Uterus (tissue), 4 donors: Measurements from ENCODE around the gene TBC1D19. TPM values are rescaled to one million over a fixed set of nuclear protein-coding genes. Genes with fewer than 3 reads are reported as not detected.

Experiments
- DNase-seq, 2 donors: peaks; one replicate each; pipeline ENCODE4 v3.0.0-alpha.2; 2019 to 2020
- H3K27ac ChIP-seq, 2 donors: fragments of 200-600 bp; sonication (generic); 1 replicate in 1 of 2; 2 replicates in 1 of 2; pipeline ENCODE4 v1.5.1; 2016 to 2018
- H3K27me3 ChIP-seq, 2 donors: fragments of 200-600 bp; sonication (generic); one replicate each; pipeline ENCODE4 v1.5.1; 2018 to 2019; ENCODE audit warnings: control low read depth in 1 of 2
- H3K36me3 ChIP-seq, 2 donors: fragments of 200-600 bp; sonication (generic); one replicate each; pipeline ENCODE4 v1.5.1; 2019; ENCODE audit warnings: control low read depth in 1 of 2
- H3K4me1 ChIP-seq, 2 donors: fragments of 200-600 bp; sonication (generic); one replicate each; pipeline ENCODE4 v1.5.1; 2018 to 2019; ENCODE audit warnings: control low read depth in 1 of 2
- H3K4me3 ChIP-seq, 2 donors: fragments of 200-600 bp; sonication (generic); 1 replicate in 1 of 2; 2 replicates in 1 of 2; pipeline ENCODE4 v1.5.1; 2018 to 2019; ENCODE audit warnings: mild to moderate bottlenecking in 1 of 2
- H3K9me3 ChIP-seq, 2 donors: fragments of 200-600 bp; sonication (generic); one replicate each; pipeline ENCODE4 v1.5.1; 2019; ENCODE audit warnings: control low read depth in 1 of 2
- POLR2A ChIP-seq, 2 donors: fragments of 450-650 bp; IDR thresholded peaks; one replicate each; pipeline ENCODE4 v1.6.1; 2016; ENCODE audit warnings: antibody characterized with exemption in 2 of 2, mild to moderate bottlenecking in 1 of 2, moderate library complexity in 1 of 2
- intact Hi-C: fragments of 100-400 bp; cut with DNase I; formaldehyde crosslinking; loops from one replicate; pipeline ENCODE4 v1.15.1; 2023; ENCODE audit warnings: low total_unique reads
- total RNA-seq, 4 donors: library from RNA; depleted of rRNA in 3 of 4; stranded (reverse); fragments of >200 nt in 3 of 4; gene quantifications; one replicate each; pipeline versions ENCODE4 v1.1.0 to v1.2.4, GENCODE V29; 2014 to 2023
- TF ChIP-seq, protein P1 (sequence below), 4 experiments: fragments of 200-600 bp in 2 of 4; fragments of 450-650 bp in 2 of 4; sonication (generic) in 2 of 4; IDR thresholded peaks; one replicate each; pipeline ENCODE4 v1.5.1; 2016 to 2019; ENCODE audit warnings: antibody characterized with exemption in 4 of 4, mild to moderate bottlenecking in 2 of 4, moderate library complexity in 1 of 4
- donor health status: DM: yes; HTN: yes; CAD: no.

TBC1D19 gene
- total RNA-seq, 4 donors from 2014 or later, result 5.4 to 69.6 (median 25.2) TPM

DNA sequence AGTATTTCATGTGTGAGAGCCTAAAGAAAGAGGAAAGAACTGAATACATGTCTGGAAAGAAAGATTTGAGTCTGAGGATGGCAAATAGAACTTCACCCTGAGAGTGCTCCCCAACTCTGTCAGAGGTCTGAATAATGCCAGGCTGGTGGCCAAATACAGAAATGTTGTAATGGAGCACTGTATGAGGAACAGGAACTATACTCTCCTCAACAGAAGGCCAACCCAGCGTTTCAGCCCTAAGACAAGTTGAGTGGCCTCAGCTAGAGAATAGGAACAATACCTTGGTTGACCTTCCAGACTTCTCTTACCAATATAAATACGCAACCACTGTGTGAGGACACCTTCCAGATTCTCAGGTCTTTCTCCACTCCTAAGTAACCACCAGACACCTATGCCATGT lies 182.3 kb downstream of the TBC1D19 start:
- Histone ChIP-seq H3K27ac (no peak overlapping the region), H3K4me1 (no peaks in the 10 kb centered on the region), H3K27me3 (no peaks in the 10 kb centered on the region), H3K4me3 (no peak overlapping the region), H3K36me3 (no peaks in the 10 kb centered on the region), H3K9me3 (no peaks in the 10 kb centered on the region)
- intact Hi-C loops, result no loop called here
- TF ChIP-seq POLR2A (IDR thresholded peaks at IDR 0.05), result no peak
- TF ChIP-seq, protein P1, sequence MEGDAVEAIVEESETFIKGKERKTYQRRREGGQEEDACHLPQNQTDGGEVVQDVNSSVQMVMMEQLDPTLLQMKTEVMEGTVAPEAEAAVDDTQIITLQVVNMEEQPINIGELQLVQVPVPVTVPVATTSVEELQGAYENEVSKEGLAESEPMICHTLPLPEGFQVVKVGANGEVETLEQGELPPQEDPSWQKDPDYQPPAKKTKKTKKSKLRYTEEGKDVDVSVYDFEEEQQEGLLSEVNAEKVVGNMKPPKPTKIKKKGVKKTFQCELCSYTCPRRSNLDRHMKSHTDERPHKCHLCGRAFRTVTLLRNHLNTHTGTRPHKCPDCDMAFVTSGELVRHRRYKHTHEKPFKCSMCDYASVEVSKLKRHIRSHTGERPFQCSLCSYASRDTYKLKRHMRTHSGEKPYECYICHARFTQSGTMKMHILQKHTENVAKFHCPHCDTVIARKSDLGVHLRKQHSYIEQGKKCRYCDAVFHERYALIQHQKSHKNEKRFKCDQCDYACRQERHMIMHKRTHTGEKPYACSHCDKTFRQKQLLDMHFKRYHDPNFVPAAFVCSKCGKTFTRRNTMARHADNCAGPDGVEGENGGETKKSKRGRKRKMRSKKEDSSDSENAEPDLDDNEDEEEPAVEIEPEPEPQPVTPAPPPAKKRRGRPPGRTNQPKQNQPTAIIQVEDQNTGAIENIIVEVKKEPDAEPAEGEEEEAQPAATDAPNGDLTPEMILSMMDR (IDR thresholded peaks at IDR 0.05), result no peak
- DNase-seq, result no peak

DNA sequence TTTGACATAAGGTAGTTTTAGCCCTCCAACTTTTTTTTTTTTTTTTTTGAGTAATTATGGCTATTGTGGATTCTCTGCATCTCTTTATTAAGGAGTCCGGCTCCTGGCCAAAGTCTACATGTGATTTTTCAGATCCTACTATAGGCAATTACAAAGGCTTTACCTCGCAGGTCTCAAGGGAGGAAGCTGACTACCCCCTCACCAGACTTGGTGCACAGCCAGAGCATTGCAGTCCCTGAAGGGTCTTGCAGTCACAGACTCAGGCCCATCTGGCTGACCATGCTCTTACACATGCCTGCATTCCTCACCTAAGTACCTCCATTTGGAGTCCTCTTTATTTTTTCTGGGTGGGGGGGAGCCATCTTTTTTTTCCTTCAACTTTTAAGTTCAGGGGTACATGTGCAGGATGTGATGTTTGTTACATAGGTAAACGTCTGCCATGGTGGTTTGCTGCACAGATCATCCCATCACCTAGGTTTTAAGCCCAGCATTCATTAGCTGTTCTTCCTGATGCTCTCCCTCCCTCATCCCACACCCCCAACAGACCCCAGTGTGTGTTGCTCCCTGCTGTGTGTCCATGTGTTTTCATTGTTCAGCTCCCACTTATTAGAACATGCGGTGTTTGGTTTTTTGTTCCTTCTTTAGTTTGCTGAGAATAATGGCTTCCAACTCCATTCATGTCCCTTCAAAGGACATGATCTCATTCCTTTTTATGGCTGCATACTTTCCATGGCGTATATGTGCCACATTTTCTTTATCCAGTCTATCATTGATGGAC lies 188.4 kb downstream of the TBC1D19 start:
- intact Hi-C loops, result no loop called here
- no peak overlapping the region for H3K27ac ChIP-seq
- no peaks in the 10 kb centered on the region for H3K27me3 ChIP-seq
- no peak overlapping the region for H3K4me3 ChIP-seq
- peaks cover 0 to 6% of the 10 kb centered on the region in 2 donors for H3K9me3 ChIP-seq
- no peak for DNase-seq
- no peaks in the 10 kb centered on the region for H3K4me1 ChIP-seq
- TF ChIP-seq POLR2A (IDR thresholded peaks at IDR 0.05), result no peak
- TF ChIP-seq, protein P1 (IDR thresholded peaks at IDR 0.05), result no peak
- no peaks in the 10 kb centered on the region for H3K36me3 ChIP-seq

DNA sequence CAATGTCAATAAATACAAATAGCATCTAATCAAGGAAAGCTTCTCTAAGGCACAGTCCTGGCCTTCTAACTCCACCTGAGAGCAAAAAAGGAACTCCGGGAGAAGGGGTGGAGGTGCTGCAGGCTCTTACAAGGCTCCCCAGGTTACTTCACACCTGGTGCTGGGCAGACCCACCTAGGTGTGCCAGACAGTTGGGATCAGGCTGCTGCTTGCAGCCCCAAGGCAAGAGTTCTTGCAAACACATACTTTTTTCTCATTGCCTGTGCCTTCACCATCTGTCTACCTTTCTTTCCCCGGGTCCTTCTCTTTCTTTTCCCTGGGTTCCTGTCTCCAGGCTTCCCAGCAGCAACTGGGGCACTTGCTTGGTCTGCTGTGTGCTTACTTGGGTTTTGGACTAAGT lies 195.3 kb downstream of the TBC1D19 start:
- no peak overlapping the region for H3K27ac ChIP-seq
- no peaks in the 10 kb centered on the region for H3K4me1 ChIP-seq
- no peak overlapping the region for H3K4me3 ChIP-seq
- no peaks in the 10 kb centered on the region for H3K36me3 ChIP-seq
- intact Hi-C loops, result no loop called here
- no peaks in the 10 kb centered on the region for H3K9me3 ChIP-seq
- H3K27me3 ChIP-seq, result no peaks in the 10 kb centered on the region
- no peak for DNase-seq
- TF ChIP-seq, protein P1 (IDR thresholded peaks at IDR 0.05), result no peak
- TF ChIP-seq POLR2A (IDR thresholded peaks at IDR 0.05), result no peak

DNA sequence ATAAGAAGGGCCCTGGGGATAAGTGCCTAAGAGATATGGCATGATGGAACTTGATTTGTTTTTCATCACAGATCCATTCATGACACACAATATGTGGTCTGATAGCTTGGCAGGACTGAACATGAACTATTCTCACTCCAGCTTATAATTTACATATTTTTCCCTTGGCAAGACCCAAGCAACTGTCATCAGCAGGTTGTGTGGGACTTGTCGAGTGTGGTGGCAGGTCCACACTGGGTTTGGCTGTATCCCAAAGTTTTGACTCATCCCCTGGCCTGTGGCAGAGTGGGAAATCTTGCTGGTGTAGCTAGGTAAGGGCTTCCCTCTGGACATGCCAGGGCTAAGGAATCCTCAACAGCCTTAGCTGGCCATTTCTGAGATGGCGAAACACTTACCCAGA lies 195.8 kb downstream of the TBC1D19 start:
- intact Hi-C loops, result no loop called here

DNA sequence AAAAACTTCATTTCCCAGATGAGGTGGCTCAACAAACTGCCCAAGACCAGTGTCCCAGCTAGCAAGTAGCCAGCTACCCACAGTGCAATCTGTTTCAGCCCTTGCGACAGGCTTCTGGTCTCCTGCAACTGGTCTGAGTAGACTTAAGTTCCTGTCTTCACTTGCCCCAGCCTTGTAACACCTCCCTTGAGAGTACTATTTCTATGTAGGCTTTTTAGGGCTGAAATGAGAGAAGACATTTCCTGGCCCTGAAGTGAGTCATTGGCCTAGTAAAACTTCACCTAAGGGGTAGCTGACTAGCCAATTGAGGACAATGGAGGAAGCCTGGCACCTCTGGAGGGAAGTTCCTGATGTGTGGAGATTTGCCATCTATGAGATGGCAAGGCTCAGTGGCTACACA lies 196.7 kb downstream of the TBC1D19 start:
- Histone ChIP-seq H3K27me3 (no peaks in the 10 kb centered on the region), H3K4me1 (no peaks in the 10 kb centered on the region), H3K27ac (no peak overlapping the region), H3K9me3 (no peaks in the 10 kb centered on the region), H3K4me3 (no peak overlapping the region), H3K36me3 (no peaks in the 10 kb centered on the region)
- no peak for TF ChIP-seq POLR2A (IDR thresholded peaks at IDR 0.05)
- TF ChIP-seq, protein P1 (IDR thresholded peaks at IDR 0.05), result no peak
- DNase-seq, result no peak
- intact Hi-C loops, result no loop called here

More for the DNA sequence above, 195.8 kb downstream of the TBC1D19 start:
- no peak for DNase-seq
- no peak for TF ChIP-seq POLR2A (IDR thresholded peaks at IDR 0.05)
- TF ChIP-seq, protein P1 (IDR thresholded peaks at IDR 0.05), result no peak
- Histone ChIP-seq H3K27ac (no peak overlapping the region), H3K4me3 (no peak overlapping the region), H3K4me1 (no peaks in the 10 kb centered on the region), H3K36me3 (no peaks in the 10 kb centered on the region), H3K27me3 (no peaks in the 10 kb centered on the region), H3K9me3 (no peaks in the 10 kb centered on the region)
